NCI-H1092 (cell line): ENCODE results near the gene NTNG2.

Source experiments
- DNase-seq: peaks from one replicate; lab custom pipeline; 2025; lab: John Stamatoyannopoulos, UW

Gene NTNG2

DNA sequence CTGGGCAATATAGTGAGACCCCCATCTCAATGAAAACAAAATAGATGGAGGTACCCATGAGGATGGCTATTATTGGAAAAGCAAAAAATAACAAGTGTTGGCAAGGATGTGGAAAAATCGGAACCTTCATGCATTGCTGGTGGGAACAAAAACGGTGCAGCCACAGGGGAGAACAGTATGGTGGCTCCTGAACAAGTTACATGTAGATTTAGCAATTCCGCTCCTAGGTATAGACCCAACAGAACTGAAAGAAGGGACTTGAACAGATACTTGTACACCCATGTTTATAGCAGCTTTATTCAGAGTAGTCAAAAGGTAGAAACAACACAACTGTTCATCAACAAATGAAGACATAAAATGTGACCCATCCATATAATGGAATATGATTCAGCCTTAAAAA lies 43.0 kb downstream of the NTNG2 start:
- no peak for DNase-seq

DNA sequence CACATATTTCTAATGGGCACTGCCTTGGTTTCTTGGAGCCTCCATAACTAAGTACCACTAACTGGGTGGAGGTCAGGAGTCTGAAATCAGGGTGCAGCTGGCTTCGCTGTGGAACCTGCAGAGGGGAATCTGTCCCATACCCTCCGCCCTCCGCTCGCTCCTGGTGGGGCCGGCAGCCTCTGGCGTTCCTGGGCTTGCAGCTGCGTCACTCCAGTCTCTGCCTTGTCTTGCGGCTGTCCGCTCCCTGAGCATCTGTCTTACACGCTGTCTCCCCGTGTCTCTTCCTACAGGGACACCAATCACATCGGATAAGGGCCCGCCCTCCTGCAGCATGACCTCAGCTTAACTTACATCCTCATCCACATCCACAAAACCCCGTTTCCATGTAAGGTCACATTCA lies 45.4 kb downstream of the NTNG2 start:
- no peak for DNase-seq

DNA sequence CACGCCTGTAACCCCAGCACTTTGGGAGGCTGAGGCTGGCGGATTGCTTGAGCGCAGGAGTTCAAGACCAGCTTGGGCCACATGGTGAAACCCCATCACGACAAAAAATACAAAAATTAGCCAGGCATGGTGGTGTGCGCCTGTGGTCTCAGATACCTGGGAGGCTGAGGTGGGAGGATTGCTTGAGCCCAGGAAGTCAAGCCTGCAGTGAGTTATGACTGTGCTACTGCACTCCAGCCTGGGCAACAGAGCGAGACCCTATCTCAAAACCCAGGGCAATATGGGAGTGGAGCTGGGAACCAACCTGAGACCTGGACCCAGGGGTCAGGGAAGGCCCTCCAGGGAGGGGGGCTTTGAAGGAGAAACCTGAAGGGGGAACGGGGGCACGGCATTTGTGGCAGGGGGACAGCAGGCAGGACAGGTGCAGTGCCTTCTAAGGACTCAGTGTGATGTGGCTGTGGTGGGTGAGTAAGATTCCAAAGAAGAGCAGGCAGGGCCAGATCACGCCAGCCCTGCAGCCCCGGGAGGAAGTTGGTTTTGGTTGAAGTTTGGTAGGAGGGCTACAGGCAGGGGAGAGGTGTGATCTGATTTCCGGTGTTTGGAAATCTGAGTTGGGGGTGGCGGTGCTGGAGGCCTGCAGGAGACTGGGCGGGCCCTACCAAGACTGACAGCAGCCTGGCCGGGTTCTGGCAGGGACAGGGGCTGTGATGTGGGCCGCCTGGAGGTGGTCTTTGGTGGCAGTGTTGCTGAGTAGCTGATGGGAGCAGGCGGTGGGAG lies 46.2 kb downstream of the NTNG2 start:
- DNase-seq, result no peak

DNA sequence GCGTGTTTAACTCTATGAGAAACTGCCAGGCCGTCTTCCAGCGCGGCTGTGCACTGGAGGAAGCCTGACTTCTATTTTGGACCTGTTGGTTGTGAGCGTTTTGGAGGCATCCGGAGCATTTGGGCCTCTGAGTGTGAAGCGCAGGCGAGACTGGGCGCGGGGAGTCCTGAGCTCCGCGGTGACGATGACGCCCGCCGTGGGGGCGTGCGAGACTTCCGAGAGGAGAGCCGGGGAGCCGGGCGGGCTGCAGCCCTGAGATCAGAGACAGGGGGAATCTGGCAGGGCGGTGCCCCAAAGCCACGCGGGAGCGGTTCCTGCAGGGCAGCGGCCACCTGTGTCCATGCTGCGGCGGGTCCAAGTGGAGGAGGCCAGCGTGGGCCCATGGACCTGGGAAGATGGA lies 47.4 kb downstream of the NTNG2 start:
- DNase-seq, result no peak

DNA sequence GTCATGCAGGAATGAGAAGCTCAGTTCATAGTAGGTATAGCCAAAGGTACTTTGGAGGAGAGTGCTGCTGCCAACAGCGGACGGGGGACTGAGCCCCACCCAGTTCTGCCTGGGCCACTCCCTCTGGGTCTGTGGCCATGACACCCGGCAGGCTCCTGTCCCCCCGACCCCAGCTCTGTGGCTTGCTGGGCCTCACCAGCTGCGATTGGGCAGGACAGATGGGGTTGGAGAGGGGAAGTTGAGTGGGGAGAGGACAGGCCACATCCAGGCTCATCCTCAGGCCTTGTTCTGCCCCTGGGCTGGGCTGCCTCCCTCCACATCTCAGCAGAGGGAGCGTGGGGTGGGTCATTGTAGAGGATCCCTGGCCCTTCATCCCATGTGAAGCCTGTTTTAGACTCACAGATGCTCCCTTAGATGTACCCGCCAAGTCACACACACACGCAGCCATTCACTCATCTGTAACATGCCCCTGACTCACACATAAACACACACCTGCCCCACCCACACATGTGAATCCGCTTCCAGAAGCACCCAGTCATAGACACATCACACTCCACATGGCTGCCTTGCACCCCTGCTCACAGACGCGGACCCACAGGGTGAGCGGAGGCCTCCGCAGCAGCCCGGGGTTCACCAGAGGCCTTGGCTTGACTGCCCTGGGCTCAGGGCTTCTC lies 48.8 kb downstream of the NTNG2 start:
- DNase-seq, result no peak

DNA sequence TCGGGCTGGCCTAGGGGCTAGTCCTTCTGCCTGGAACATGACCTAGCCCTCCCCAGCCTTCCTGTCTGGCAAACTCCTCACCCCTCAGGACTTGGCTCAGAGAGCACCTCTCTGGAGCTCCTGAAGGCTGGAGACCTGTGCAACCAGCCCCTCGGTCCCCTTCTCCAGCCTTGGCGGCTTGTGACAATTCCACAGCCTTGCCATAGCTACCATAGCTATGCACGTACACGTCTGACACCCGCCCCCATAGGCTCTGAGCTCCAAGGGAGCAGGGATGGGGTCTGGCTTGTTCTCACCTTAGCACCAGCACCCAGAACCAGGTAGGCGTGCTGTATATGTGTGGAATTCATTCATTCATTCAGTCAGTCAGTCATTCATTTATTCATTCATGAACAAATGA lies 49.7 kb downstream of the NTNG2 start:
- DNase-seq, result no peak

DNA sequence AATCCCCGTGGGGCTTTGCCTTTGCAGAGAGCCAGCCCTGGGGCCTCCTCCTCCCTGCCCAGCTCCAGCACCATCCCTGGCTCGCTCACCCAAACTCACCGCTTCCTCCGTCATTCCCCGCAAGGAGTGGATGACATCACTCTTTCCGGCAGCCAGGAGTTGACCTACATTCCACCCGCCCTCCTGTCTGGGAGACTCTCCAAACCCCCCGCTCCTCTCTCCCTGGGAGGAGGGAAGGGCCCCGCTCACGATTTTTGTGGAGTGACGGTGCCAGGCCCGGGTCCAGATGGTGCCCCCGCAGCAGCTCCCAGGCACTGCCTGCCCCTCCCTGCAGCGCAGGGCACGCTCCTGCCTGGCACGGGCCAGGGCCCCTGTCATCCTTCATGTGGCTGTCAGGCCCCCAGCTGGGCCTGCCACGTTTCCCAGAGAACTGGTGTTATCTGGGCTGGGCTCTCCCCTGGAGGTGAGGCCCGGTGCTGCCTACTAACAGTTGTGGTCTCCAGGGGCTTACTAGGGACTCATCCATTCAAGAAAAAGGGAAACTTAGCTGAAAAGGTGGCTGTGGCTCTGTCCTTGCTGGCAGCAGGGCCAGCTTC lies 52.3 kb downstream of the NTNG2 start:
- DNase-seq, result peak; percentile 75

DNA sequence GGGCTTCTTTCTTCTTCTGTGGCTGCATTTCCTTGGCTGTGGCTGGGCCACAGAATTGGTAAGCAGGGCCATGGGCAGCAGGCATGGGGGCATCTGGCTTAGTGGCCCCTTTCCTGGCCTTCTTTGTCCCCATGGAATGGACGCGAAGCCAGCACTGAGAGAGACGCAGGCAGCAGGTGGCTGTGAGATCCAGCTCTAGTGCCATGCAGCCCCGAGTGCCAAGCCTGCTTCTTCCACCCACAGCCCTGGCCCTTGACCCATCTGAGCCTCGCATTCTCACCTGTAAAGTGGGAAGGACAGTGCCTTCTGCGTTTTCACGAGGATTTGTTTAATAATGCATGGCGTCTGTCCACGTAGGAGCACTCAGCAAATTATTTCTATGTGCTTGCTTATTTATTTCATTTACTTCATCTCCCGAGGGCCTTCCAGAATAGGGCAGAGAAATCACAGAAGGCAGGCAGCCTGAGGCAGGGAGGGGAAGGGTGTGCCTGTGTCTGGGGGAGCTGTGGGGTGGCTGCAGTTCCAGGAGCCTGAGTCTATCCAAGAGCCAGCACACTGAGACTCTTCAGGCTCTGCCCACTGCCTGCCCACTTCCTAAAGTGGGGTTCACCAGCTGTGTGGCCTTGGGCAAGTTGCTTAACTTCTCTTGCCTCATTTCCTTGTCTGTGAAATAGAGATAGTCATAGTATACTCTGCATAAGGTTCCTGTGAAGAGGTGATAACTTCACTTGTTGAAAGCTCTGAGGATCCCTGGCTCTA lies 55.2 kb downstream of the NTNG2 start:
- DNase-seq, result no peak

DNA sequence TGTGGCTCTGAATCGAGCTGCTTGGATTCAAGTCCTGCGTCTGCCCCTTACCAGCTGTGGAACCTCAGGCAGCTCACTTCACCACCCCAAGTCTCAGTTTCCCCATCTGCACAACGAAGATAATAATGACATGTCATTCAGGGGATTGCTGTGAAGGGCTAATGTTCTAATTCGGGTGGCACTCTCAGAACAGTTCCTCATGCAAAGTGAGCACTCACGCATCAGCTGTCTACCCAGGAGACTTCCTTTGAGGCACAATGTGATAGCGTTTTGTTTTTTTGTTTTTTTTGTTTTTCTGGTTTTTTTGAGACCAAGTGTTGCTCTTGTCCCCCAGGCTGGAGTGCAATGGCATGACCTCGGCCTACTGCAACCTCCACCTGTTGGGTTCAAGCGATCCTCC lies 56.4 kb downstream of the NTNG2 start:
- no peak for DNase-seq

DNA sequence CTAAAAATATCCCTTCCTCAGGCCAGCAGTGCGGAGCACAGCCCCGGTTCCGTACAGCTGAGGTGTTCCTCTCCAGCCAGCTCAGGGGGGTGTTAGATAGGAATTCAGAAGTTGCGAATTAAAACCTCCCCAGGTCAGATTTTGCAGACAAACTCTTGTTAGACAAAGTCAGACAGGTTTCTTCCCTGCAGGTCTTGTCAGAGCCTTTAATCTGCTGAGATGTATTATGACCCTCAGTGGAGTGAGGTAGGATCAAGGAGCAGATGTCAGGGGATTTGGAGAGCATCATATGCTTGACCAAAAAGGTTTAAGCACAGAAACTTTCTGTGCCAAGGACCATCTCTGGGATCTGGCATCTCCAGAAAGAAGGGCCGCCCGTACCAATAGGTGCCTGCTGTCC lies 60.1 kb downstream of the NTNG2 start:
- DNase-seq, result no peak

DNA sequence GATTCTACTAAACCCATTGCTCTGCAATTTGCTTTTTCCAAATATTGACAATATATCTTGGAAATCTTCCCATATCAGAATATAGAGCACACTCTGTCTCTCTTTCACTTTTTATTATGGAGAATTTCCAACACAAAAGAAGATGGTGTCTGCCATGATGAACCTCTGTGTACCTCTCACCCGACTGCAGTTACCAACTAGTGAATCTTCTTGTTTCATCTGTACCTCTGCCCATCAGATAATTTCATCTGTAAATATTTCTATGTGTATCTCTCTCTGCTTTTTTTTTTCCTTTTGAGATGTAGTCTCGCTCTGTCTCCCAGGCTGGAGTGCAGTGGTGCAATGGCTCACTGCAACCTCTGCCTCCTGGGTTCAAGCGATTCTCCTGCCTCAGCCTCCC lies 62.8 kb downstream of the NTNG2 start:
- no peak for DNase-seq

DNA sequence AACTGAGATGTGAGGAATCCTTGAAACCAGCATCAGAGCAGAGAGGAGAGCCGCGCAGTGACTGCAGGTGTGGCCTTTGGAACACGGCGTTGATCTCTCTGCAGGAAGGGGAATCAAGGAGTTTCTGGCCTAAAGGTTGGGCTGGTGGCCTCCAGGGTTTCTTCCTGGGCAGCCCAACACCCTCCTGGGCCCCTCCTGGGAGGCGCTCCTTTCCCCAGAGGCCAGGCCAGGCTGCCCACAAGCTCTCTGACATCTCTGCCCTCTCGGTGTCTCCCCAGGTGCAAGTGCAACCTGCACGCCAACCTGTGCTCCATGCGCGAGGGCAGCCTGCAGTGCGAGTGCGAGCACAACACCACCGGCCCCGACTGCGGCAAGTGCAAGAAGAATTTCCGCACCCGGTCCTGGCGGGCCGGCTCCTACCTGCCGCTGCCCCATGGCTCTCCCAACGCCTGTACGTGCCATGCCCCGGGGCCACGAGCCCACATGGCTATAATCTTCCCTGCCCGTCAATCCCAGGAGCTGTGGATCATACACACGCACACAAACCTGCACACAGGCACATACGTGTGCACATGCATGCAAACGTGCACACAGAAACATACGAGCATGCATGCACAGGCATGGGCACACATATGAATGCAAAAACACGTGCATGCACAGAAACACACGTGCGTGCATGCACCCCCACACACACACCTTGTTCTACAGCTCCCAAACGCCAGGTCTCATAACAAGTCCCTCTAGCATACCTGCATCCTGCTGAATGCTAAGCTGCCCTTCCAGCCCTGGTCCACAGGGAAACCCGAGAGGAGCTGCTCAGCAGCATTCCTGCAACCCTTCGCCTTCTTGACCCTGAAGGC lies 64.9 kb downstream of the NTNG2 start:
- DNase-seq, result no peak

DNA sequence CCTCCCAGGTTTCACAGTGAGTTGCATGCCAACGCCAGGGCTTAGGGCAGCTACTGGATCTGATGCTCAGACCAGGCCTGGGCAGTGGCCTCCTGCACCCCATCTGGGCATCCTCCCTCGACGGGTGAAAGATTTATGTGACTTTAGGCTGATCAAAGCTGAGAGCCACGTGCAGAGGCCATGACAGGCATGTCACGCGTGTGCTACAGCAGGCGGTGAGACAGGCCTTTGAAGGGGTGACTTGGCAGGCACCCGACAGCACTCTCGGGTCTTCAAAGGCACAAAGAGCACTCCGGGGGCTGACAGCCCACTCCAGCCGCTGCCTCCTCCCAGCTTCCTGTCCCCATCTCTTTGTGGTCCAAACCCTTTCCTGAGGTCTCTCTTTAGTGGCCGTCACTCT lies 66.2 kb downstream of the NTNG2 start:
- no peak for DNase-seq

DNA sequence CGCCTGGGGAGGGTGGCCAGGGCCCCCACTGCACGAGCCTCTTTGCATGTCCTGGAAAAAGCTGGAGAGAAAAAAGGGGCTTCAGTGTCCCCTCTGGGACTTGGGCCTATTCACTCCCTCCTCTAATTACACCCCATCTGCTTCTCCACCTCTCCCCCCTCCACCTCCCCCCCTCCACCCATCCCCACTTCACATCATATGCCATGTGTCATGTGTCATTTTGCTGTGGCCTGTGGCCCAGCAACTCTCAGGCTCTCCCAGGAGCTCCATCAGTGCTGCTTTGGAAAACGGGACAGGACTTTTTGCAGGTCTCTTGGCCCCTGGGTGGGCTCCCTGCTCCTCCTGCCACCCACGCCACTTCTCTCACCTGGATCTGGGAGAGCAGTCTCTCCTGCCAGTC lies 68.7 kb downstream of the NTNG2 start:
- no peak for DNase-seq

DNA sequence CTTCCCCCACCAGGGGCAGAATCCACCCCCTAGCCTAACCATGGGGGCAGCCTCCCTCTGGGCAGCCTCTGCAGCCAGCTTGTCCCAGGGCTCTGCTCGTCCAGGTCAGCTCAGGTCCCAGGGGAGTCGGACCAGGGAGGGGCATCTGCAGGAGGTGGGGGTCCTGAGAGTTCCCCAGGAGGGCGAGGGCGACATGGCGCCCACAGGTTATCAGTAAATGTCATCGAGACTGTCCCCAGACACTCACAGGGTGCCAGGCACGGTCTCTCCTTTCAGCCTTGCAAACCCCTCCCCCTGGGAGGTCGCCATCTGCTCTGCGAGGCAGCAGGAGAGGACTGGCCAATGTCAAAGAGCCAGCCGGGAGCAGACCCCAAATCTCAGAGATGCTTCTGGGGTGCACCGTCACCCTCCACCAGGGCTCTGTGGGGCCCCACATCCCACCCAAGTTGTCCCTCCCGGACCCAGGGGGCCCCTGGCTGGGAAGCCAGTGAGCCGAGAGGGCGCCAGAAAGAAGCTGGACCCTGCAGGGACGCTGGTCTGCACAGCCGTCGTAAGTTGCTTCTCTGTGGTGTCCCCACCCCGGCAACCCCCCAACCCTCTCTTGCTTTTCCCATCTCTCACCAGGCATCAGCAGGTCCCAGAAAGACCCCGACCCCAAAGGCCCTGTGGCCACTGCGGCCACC lies 69.3 kb downstream of the NTNG2 start:
- no peak for DNase-seq

DNA sequence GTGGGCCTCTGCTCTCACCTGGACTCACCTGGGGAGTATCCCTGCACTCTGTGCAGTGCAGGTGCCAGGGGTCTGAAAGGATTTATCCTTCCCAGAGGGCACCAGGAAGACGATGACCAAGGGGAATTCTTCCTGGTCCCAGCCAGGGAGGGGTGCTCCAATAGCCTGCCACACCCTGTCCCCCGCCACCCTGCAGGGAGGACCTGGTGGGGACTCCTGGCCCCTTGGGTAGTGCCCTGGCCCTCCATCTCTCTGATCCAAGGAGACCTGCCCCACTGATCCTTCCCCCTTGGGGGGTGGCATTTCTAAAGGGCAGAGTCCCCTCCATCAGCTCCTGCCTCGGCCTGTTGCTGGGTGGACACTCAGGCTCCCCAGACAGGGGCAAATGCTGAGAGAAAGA lies 70.7 kb downstream of the NTNG2 start:
- no peak for DNase-seq

DNA sequence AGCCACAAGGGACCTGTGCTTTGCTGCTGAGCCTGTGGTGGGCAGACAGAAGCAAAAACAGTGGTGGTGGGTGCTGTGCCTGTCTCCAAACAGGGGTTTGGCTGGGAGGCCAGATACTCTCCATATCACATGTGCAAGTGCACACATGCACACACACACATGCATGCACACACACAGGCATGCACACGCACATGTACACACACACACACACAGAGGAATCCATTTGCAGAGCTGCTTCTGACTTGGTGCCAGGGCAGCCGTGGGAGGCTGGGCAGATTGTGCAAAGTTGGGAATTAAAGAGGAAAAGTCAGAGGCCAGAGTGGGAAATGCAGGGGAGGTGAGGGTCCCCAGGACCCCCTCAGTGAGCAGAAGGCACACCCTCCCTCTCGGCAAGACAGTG lies 71.3 kb downstream of the NTNG2 start:
- DNase-seq, result no peak

DNA sequence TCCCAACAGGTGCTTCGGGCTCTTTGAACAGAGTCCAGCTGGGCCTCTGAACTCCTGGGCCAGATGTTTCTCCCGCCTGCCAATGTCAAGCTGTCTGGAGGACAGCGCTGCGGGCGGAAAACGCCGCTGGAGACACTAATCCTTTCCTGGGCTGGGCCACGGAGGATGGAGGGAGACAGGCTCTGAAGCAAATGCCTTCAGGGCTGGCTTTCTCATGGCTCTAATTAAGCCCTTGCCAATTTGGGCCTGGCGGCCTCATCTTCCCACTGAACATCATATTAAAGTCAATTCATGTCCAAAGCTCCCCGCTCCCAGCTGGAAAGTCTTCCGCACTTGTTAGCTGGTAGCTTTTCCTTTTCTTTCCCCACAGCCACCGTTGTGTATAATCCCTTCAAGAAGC lies 72.7 kb downstream of the NTNG2 start:
- no peak for DNase-seq

DNA sequence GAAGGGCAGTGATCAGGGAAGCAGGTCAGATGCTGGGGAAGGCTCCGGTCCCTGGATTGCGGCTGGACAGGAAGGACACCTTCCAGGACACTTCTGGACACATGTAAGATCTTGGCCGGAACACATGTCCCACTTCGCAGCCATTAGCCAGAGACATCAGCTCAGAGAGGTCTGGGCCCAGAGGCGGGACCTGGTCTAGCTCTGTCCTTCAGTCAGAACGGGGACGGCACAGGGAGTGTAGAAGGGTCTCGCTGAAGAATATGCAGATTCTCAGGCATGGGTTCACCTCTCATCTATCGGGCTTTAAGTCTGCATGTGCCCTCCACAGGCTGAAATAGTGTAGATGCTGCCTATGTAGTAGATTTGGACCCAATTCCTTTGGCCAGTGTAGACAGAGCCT lies 73.3 kb downstream of the NTNG2 start:
- no peak for DNase-seq

DNA sequence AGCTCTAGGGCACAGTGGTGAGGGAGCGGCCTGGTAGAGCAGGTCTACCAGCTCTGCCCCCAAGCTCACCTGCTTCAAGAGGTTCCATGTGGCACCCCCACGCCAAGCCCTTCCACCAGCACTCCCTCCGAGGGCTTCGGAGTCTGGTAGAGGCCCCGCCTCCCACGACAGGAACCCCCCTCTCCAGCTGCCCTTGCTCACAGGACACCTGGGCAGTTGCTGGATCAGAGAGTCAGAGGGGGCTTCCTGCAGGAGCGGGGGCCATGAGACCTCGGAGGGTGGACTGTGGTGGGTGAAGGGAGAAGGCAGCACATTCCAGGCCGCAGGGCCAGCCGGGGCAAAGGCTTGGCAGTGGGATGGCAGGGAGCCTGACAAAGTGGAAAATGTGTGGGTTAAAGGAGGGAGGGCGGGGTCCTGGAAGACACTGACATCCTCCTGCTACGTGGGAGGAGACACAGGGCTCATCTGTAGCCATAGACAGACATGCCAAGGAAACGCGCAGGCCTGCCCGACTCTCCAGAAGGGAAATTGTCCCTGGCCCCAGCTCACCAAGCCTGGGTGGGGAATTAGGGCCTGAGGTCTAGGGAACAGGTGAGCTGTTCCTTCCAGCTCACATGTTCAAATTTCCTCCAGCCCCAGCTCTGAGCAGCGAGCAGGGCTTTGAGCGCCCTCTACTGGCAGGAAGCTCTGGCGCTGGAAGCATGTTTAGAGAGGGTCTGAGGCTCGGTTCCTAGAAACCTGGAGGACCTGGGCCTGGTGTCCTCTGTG lies 74.2 kb downstream of the NTNG2 start:
- DNase-seq, result peak; percentile 78
